HG02571 (cell line): ENCODE measurements around the gene ERBB4.

Experiments
- ATAC-seq: cut with Tn5 transposase; IDR thresholded peaks from one replicate; pipeline ENCODE4 v1.9.1; 2021; ENCODE audit warnings: mild to moderate bottlenecking, moderate library complexity; ENCODE audit not compliant: unreplicated experiment

ERBB4 gene

DNA sequence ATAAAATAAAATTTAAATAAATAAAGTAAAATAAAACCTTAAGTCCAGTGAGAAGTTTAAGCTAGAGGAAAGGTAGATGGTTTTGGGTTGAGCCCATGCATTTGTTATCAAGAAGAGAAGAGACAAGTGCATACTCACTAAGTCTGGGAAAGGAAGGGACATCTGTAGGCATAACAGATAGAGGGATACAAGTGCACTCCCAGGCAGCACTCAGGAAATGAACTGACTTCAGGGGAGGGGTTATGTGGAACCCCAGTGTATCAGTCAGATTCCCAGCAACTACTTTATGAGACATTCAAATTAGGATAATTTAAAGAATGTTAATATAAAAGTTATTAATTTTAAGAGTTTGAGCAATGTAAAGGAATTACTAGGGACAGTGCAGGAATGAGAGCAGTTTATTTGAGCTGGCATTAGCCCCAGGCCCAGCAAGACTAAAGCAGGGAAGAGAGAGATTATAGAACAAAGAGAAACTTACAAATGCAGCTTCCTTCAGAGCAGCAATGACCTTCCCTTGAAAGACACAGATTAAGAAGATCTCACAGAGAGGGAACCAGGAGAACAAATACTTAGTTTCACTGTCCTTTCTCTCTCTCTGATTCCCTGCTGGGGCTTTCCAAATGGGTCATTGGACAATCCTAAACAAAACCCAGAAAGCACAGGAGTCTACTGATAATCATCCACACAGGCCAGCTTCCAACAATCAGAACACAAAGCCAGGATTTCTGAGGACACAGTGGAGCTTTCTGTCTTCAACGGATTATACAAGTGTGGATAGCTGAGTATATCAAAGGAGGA, 109.7 kb downstream of the ERBB4 start:
- no peak for ATAC-seq

DNA sequence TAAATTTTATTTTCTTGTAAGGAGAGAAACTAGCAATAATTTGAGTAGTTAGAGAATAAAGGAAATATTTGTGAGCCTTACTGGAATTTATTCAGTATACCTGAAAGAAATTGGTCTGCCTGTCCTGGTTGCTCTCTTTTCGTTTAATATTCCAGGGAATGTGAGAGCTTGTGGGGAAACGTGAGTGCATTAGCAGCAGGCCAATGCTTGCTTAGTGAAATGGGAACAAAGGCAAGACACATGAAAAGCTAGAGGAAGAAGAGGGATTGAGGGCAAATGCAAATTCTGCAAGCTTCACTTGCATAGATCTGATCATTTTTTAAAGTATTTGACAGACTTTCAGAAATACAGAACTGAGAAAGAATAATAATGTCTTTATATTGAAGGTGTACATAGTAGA, 111.0 kb downstream of the ERBB4 start:
- no peak for ATAC-seq

DNA sequence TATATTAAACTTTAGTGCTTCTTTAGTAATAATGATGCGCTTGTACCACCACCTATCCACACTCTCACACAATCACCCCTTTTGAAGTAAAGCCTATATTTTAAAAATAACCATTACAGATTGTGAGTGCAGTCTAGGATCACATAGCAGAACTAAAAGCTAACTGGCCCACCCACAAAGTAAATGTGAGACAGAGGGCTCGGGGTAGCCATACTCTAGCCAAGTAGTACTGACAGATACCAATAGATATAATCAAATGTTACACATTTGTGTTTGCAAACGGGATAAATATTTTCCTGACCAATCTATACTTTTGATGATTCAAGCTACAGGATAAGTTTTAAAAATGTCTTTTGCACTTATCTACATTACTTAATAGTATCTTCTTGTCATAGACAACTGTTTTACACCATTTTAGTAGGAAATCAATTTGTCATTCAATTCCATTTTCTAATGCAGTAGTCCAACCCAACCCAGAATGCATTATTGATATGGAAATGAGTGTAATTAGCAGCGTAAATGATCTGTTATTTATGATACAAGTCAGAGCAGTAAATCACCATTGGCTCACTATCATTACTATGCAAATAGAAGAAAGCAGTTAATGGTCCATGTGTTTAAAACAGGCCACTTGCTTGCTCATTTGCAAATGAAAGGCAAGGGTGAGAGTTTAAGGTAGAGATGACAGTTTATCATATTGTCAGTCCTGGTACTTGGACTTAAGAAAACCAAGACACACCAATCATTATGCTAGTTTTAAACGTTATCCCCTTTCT, 111.8 kb downstream of the ERBB4 start:
- no peak for ATAC-seq

DNA sequence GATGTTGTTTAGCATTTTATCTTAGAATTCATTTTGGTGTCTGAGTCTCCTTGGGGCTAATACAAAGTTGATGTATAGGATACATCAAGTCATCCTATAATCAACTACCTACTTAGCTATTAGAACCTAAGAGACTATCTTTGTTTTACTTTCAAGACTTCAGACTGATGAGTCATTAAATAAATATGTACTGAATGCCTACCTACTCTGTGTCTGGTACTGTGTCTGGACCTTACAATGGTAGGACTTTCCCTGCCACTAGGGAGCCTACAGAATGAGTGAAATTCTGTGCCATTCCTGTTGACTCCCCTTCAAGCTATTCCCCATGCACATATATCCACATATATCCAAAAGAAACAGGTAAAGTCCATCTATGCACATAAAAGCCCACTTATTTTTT, 114.5 kb downstream of the ERBB4 start:
- ATAC-seq: no peak

DNA sequence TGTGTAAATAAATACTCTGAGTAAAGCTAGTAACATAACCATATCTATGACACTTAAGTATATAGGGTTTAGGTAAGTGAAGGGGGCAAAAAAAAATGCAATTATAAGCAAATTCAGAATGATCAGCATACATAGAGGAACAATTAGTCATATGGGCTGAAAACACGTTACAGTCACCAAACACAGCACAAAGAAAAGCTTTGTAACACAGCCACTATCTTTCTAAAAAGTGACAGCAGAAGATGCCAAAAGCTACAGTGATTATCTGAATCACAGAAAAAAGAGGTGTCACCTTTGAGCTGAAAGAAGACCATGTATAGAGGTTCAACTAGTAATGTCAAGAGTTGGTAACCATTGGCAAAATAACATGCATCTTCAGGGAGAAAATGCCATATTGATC, 115.5 kb downstream of the ERBB4 start:
- no peak for ATAC-seq

DNA sequence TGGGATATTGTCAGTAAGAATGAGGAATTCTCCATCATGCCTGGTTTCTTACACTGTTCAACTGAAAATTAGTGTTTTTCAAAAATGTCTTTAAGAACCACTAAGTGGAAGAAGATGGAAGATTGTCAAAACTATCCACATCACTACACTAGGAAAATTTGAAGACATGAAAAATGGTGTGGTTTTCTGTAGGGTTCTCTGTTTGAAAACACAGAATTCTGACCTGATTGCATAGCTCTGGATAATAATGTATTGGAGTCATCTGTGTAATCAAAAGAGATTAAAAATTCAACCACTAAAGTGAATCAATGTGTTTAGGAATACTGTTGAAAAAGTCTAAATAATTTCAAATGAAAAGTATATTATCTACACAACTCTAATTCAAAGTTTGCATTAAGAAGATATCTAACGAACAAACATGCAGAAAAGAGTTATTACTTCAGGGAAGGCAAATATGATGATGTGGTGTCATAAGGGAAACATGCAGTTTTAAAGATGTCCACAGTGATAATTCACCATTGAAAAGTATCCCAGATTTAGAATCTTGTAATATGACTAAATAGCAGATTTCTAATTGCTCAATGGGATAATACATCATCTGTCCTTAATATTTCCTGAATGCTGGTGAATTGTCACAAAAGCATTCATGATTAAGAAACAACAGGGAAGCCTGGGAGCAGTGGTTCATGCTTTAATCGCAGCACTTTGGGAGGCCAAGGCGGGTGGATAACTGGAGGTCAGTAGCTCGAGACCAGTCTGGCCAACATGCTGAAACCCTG, 116.9 kb downstream of the ERBB4 start:
- no peak for ATAC-seq

DNA sequence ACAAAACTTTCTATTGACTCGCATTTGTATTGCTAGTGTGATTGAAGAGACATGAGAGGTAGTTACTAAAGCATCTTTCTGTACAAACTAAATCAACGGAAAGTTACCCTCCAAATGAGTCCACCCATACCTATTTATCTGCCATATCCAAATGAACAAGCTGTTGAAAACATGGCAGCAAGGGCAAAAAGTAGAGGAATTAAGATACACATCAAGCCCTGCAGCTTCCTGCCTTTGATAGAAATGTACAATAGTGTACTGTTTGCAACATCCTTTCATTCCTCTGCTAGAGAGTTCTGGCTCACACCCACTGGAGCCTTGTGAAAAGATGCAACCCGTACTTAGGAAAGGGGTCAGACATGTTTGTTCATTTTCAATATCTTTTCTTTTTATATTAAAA, 122.5 kb downstream of the ERBB4 start:
- no peak for ATAC-seq

DNA sequence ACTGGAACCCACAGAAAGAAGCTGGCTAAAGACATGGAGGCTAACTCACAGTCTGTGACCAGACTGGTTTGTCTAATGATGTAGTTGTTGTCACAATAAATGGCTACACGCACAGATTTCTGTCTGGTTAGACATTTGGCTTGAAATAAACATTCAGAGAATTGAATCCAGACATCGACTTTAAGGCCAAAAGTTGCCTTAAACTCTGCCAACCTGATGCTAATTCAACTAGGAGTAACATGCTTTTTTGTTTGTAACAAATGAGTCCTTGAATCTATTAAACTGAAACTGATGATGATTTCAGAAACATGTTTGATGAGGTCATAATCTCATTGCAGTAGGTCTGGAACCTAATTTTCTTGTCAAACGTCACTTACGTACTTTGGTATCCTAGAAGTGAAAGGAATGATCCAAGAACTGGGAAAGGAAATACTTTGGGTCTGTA, 123.8 kb downstream of the ERBB4 start:
- no peak for ATAC-seq

DNA sequence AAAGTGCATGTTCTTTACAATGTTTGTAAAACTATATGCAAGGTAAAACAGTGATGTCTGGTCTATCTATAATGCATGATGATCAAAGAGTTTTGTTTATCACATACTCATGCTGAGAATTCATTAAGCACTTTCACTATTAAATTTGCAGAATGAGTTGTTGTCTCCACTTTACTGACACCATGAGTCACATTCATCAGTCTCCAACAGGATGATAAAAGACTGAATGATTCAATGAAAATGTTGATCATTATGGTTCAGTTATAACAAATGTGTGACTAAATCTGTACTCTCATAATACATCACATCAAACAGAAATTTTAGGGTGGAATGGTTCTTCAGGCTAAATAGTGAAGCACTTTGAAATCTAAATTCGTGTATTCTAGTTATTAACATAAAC, 129.0 kb downstream of the ERBB4 start:
- no peak for ATAC-seq

DNA sequence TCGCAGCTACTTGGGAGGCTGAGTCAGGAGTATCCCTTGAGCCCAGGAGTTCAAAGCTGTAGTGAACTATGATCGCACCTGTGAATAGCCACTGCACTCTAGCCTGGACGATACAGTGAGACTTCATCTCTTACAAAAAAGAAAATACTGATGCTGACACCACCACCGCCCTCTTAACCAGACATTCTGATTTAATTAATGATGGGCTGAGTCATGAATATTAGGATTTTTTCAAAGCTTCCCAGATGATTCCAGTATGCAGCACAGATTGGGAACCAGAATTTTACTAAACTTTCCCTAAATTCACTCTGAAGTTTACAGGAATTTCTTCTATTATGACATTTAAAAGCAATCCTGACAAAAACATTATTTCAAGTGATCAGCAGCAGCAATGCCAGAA, 130.1 kb downstream of the ERBB4 start:
- no peak for ATAC-seq

DNA sequence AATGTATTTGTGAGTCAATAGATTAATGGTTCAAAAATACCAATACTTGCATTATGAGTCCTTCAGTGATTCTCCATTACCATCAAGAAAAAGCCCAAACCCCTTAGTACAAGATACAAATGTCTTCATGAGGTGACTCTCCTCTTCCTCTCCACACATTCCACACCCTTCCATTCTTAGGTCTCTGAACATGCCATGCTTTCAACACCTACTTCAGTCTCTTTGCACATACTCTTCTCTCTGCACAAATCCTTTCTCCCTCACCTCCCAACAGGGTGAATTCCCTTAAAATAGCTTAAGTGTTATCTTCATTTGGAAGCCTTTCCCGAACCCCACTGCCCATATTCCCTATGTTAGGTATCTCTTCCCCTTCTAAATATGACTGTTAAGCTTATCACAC, 131.9 kb downstream of the ERBB4 start:
- ATAC-seq: no peak

DNA sequence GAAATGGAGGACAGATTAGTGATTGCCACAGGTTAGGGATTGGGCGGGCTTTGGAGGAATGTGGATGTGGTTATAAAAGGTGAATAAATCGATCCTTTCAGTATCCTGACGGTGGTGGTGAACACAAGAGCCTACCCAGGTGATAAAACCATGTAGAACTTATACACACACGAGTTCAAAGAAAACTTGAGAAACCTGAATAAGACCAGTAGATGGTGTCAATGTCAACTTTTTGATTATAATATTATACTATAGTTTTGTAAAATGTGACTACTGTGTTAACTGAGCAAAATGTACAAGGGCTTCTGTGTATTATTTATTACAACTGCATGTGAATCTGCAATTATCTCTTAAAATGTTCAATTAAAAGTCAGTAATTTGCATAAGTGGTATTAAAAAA, 136.3 kb downstream of the ERBB4 start:
- no peak for ATAC-seq

DNA sequence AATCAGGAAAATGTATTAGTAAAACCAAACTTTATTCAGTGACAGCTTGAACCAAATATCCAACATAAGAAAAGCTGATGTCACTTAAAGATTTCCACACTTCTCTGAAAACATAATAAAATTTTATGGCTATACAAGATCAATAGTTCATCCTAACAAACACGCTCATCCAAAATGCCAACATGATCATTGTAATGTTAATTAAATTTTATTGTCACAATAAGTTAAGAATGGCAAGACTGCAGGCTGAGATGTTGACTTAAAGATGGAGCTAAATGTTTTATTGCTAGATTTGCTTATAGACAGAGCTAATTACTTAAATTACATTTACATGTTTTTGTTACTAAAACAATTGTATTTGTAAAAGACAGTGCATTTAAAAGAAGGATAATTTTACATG, 140.3 kb downstream of the ERBB4 start:
- ATAC-seq: no peak

DNA sequence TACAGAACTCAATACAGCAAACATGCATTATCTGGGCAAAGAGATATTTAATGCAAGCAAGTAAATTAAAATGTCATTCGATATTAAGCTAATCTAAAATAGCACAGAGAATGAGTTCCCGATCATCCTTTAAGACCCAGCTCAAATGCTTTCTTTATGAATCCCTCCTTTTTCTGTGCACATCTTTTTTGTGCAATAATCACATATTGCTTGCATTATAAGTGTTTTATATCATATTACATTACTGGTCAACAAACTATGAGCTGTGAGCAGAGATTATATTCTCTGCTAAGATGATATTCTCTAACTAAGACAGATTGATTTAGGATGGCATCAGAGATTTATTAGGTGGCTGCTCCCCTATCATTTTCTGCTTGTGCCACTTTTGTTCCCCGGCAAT, 146.1 kb downstream of the ERBB4 start:
- no peak for ATAC-seq

DNA sequence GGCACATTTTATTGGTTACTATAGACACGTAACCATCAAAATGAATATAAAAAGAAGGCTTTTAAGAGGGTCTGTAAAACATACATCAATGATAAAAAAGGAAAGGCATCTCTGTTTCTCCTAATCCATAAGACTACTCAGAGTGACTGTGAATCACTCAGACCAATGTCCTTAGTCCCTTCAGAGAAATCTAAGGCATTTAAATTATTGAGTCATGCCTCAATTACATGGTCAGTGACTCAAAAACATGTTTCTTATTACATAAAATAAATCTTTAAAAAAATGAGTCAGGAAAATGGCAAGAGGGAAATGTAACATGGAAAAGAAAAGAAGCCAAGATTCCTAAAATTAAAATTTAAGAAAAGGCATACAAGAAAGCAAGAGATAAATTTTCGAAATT, 146.6 kb downstream of the ERBB4 start:
- ATAC-seq: no peak

DNA sequence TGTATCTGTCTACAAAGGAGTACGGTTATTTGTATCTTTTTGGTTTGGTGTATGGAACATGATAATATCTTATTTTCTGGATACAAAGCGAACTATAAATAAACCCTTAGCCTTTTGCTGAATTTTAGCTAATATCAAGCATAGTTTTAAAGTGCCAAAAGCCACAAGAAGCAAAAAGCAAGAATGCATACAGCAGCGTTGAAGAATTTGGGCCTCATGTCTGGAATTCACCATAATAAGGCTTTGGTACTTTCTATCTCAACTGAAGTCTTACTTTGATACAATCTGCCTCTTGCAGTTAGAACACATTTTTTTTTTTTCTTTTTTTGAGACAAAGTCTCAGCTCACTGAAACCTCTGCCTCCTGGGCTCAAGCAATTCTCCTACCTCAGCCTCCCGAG, 151.5 kb downstream of the ERBB4 start:
- ATAC-seq: no peak

DNA sequence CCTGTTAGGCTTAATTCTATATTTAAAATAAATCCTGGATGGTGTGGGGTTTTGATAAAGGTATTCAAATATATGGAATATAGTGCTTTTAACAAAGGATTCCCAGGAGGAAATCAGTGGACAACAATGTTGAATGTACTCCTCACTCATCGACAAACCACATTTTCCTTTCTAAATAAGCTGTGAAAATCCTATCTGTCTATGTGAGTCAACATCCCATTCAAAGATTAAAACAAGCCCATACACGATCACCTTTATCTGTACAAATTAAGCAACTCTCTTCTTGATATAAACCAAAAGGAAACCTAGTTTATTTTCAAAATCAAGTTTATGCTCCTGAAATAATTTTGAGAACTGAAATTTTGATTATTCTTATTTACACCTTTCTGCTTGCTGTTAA, 153.4 kb downstream of the ERBB4 start:
- no peak for ATAC-seq

DNA sequence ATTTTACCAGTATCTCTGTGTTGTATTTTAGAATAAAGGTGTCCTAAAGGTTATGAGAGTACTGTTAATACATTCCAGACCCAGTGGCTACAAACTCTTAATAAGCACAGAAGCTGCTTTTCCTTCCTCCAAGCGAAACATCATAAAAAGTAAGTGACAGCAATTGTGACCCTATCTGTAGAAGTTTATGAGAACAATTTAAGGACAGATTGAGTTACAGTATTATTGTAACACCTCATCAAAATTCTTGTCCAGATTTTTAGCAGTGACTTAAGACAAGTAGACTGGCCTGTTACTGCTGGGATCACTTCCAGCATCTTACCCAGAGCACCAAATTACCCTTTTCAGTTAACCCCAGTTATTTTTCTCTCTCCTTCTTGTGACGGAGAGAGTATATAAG, 154.6 kb downstream of the ERBB4 start:
- ATAC-seq: no peak

DNA sequence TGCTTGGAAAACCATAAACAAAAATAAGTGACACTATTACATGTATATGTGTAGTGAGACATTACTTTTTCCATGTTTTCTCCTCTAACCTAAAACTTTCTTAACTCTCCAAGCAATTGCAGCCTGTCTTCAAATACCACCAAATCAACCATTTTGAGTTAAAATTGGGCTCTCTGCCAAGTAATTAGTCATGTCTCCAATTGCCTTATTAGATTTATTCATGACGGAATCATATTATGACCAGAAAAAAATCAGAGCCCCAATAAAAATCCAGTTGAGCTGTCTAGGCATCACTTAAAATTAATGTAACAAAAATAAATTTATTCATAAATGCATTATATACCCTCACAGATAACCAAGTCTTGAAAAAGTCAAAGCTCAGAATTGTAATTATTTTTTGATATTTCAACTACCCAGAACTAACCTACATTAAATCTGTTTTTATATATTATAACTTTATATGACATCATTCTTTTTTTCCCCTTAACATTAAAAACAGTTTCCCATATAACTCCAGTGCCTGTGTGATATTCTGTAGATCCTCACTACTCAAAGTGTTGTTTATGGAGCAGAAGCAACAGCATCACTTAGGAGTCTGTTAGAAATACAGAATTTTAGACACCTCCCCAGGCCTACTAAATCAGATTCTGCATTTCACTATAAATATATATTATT, 157.0 kb downstream of the ERBB4 start:
- no peak for ATAC-seq

DNA sequence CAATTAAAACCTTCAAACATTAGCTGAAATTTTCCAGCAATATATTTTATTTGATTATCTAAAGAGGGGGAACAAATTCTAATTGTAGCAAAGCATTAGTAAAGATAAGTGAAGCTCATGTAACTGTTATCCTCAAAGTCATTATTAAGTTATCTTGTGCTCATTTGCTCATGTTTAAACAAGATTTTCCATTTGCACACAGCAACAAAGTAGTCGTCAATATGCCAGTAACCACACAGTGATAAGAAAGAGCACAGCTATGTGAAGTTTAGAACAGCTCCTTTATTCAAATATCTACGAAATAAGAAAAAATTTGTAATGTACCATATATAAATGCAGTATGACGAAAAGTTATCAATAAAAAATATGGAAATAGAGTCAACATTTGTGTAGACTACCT, 159.5 kb downstream of the ERBB4 start:
- no peak for ATAC-seq

DNA sequence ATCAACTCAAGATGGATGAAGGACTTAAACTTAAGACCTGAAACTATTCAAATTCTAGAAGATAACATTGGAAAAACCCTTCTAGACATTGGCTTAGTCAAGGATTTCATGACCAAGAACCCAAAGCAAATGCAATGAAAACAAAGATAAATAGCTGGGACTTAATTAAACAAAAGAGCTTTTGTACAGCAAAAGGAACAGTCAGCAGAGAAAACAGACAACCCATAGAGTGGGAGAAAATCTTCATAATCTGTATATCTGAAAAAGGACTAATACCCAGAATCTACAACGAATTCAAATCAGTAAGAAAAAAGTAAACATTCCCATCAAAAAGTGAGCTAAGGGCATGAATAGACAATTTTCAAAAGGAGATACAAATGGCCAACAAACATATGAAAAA, 171.2 kb downstream of the ERBB4 start:
- ATAC-seq: no peak
